NCI-H526 (cell line): ENCODE measurements around the gene TRMT6.

ENCODE experiments used
- DNase-seq, 2 experiments: peaks; one replicate each; lab custom pipeline; 2025; lab: John Stamatoyannopoulos, UW

TRMT6 gene

GRCh38 chr20:5950271-5951031 lies at the start of gene TRMT6, which contains the start of gene MCM8:
TSS of gene TRMT6 (minus strand) at chr20:5950533. CDS start at chr20:5950405, 128 bp downstream.
TSS of gene MCM8 (plus strand) at chr20:5950652. CDS start at chr20:5952016, 1,364 bp downstream.
- peak; percentile 97 to 99 for DNase-seq

GRCh38 chr20:5999783-6000182 lies 49.5 kb upstream of the TRMT6 start:
- DNase-seq: no peak

- DNase-seq: no peak
Measured at GRCh38 chr20:5996765-5997164, 46.4 kb upstream of the TRMT6 start.

- DNase-seq: no peak
Measured at GRCh38 chr20:5991623-5992441, 41.5 kb upstream of the TRMT6 start.

GRCh38 chr20:5990946-5991345 lies 40.6 kb upstream of the TRMT6 start:
- DNase-seq: no peak

- DNase-seq: no peak
Measured at GRCh38 chr20:5989539-5989938, 39.2 kb upstream of the TRMT6 start.

- DNase-seq: no peak
Measured at GRCh38 chr20:5987383-5987782, 37.0 kb upstream of the TRMT6 start.

- no peak for DNase-seq
Measured at GRCh38 chr20:5980720-5981538, 30.6 kb upstream of the TRMT6 start.

- DNase-seq: no peak
Measured at GRCh38 chr20:5979801-5980200, 29.5 kb upstream of the TRMT6 start.

GRCh38 chr20:5977975-5978374 lies 27.6 kb upstream of the TRMT6 start:
- DNase-seq: no peak

GRCh38 chr20:5977223-5977622 lies 26.9 kb upstream of the TRMT6 start:
- no peak for DNase-seq

GRCh38 chr20:5975778-5976177 lies 25.4 kb upstream of the TRMT6 start:
- no peak for DNase-seq

- DNase-seq: no peak
Measured at GRCh38 chr20:5974531-5974930, 24.2 kb upstream of the TRMT6 start.

GRCh38 chr20:5973971-5974370 lies 23.6 kb upstream of the TRMT6 start:
- no peak for DNase-seq

GRCh38 chr20:5973172-5973571 lies 22.8 kb upstream of the TRMT6 start:
- DNase-seq: no peak

GRCh38 chr20:5971203-5971602 lies 20.9 kb upstream of the TRMT6 start:
- DNase-seq: no peak

- DNase-seq: peak in 1 of 2 experiments; percentile 36
Measured at GRCh38 chr20:5970381-5970780, 20.0 kb upstream of the TRMT6 start.

GRCh38 chr20:5969940-5970339 lies 19.6 kb upstream of the TRMT6 start:
- DNase-seq: peak in 1 of 2 experiments; percentile 41

GRCh38 chr20:5969348-5969935 lies 19.1 kb upstream of the TRMT6 start:
- no peak for DNase-seq

- no peak for DNase-seq
Measured at GRCh38 chr20:5968462-5968861, 18.1 kb upstream of the TRMT6 start.

GRCh38 chr20:5967469-5967868 lies 17.1 kb upstream of the TRMT6 start:
- no peak for DNase-seq

- DNase-seq: no peak
Measured at GRCh38 chr20:5949943-5950270, 426 bp downstream of the TRMT6 start.
